Measurements from ENCODE around the gene SLC4A1AP. TPM values are rescaled to one million over a fixed set of nuclear protein-coding genes. Genes with fewer than 3 reads are reported as not detected.

The SLC4A1AP gene
- total RNA-seq, 2 donors from 2014 or later: 18.0 to 18.2 TPM

- Histone ChIP-seq H3K27ac (no peak overlapping the region), H3K4me3 (no peak overlapping the region), H3K9me3 (no peaks in the 10 kb centered on the region), H3K27me3 (no peaks in the 10 kb centered on the region), H3K4me1 (peaks cover 0 to 47% of the 10 kb centered on the region in 2 donors), H3K36me3 (no peaks in the 10 kb centered on the region)
- no peak for DNase-seq (ENCODE audit: low spot score)
- no peak for TF ChIP-seq CTCF (IDR thresholded peaks at IDR 0.05)
Observed at GRCh38 chr2:27734305-27734704, 70.6 kb downstream of the SLC4A1AP start.

GRCh38 chr2:27735263-27735904 is 71.7 kb downstream of the SLC4A1AP start:
- Histone ChIP-seq H3K9me3 (no peaks in the 10 kb centered on the region), H3K27me3 (no peaks in the 10 kb centered on the region), H3K27ac (peak overlapping the region; percentile 81 to 88), H3K36me3 (no peaks in the 10 kb centered on the region), H3K4me1 (peaks cover 0 to 36% of the 10 kb centered on the region in 2 donors), H3K4me3 (peak overlapping the region; percentile 35 to 46)
- peak in 1 of 2 donors; percentile 10 for TF ChIP-seq CTCF (IDR thresholded peaks at IDR 0.05)
- DNase-seq (ENCODE audit: low spot score): peak; percentile 80

GRCh38 chr2:27736031-27736889 is 72.6 kb downstream of the SLC4A1AP start:
- Histone ChIP-seq H3K4me3 (peak overlapping the region in 1 of 2 donors; percentile 46), H3K27me3 (no peaks in the 10 kb centered on the region), H3K4me1 (peaks cover 0 to 36% of the 10 kb centered on the region in 2 donors), H3K36me3 (no peaks in the 10 kb centered on the region), H3K9me3 (no peaks in the 10 kb centered on the region), H3K27ac (peak overlapping the region; percentile 81 to 88)
- peak; percentile 52 for DNase-seq (ENCODE audit: low spot score)
- no peak for TF ChIP-seq CTCF (IDR thresholded peaks at IDR 0.05)

GRCh38 chr2:27736890-27737204 is 73.2 kb downstream of the SLC4A1AP start:
- Histone ChIP-seq H3K4me3 (no peak overlapping the region), H3K4me1 (peaks cover 0 to 36% of the 10 kb centered on the region in 2 donors), H3K9me3 (no peaks in the 10 kb centered on the region), H3K36me3 (no peaks in the 10 kb centered on the region), H3K27me3 (no peaks in the 10 kb centered on the region), H3K27ac (peak overlapping the region; percentile 81 to 88)
- no peak for DNase-seq (ENCODE audit: low spot score)
- no peak for TF ChIP-seq CTCF (IDR thresholded peaks at IDR 0.05)

- peaks cover 0 to 36% of the 10 kb centered on the region in 2 donors for H3K4me1 ChIP-seq
- H3K36me3 ChIP-seq: no peaks in the 10 kb centered on the region
- TF ChIP-seq CTCF (IDR thresholded peaks at IDR 0.05): no peak
- no peak overlapping the region for H3K4me3 ChIP-seq
- H3K27me3 ChIP-seq: no peaks in the 10 kb centered on the region
- H3K27ac ChIP-seq: peak overlapping the region; percentile 50 to 88
- no peaks in the 10 kb centered on the region for H3K9me3 ChIP-seq
- no peak for DNase-seq (ENCODE audit: low spot score)
Observed at GRCh38 chr2:27737676-27738348, 74.1 kb downstream of the SLC4A1AP start.
